ENCODE results near the gene PTPN14.
A peak's percentile ranks its signal among the peaks of the same experiment; 100 is the strongest.
"Not testable (repeated sequence)": the region's sequence is repeated elsewhere in the genome, so short reads cannot be mapped to it uniquely, and the experiment has no call there.

The PTPN14 gene

GRCh38 chr1:214416417-214416816, 135.0 kb downstream of the PTPN14 start:
- H3K27ac ChIP-seq: peak overlapping the region; percentile 75
- DNase-seq (ENCODE audit: low read depth, low spot score): no peak

GRCh38 chr1:214415131-214415530, 136.3 kb downstream of the PTPN14 start:
- no peak for DNase-seq (ENCODE audit: low read depth, low spot score)
- H3K27ac ChIP-seq: peak overlapping the region; percentile 75

GRCh38 chr1:214414691-214415090, 136.7 kb downstream of the PTPN14 start:
- peak overlapping the region; percentile 75 for H3K27ac ChIP-seq
- DNase-seq (ENCODE audit: low read depth, low spot score): no peak

GRCh38 chr1:214413315-214413714, 138.1 kb downstream of the PTPN14 start:
- no peak for DNase-seq (ENCODE audit: low read depth, low spot score)
- no peak overlapping the region for H3K27ac ChIP-seq

- H3K27ac ChIP-seq: peak overlapping the region; percentile 96
- DNase-seq (ENCODE audit: low read depth, low spot score): peak; percentile 58
Observed at GRCh38 chr1:214404571-214405213, 146.7 kb downstream of the PTPN14 start.

GRCh38 chr1:214404154-214404553, 147.2 kb downstream of the PTPN14 start:
- no peak for DNase-seq (ENCODE audit: low read depth, low spot score)

GRCh38 chr1:214403431-214403830, 148.0 kb downstream of the PTPN14 start:
- H3K27ac ChIP-seq: peak overlapping the region; percentile 96
- DNase-seq (ENCODE audit: low read depth, low spot score): no peak

More at GRCh38 chr1:214404154-214404553, 147.2 kb downstream of the PTPN14 start:
- peak overlapping the region; percentile 96 for H3K27ac ChIP-seq

- H3K27ac ChIP-seq: peak overlapping the region; percentile 96
Observed at GRCh38 chr1:214402613-214403083, 148.8 kb downstream of the PTPN14 start.

GRCh38 chr1:214401666-214402065, 149.7 kb downstream of the PTPN14 start:
- no peak overlapping the region for H3K27ac ChIP-seq
- DNase-seq (ENCODE audit: low read depth, low spot score): no peak

More at GRCh38 chr1:214402613-214403083, 148.8 kb downstream of the PTPN14 start:
- no peak for DNase-seq (ENCODE audit: low read depth, low spot score)

GRCh38 chr1:214400131-214400530, 151.3 kb downstream of the PTPN14 start:
- no peak overlapping the region for H3K27ac ChIP-seq
- DNase-seq (ENCODE audit: low read depth, low spot score): no peak

- no peak for DNase-seq (ENCODE audit: low read depth, low spot score)
- no peak overlapping the region for H3K27ac ChIP-seq
Observed at GRCh38 chr1:214398490-214398889, 152.9 kb downstream of the PTPN14 start.

- DNase-seq (ENCODE audit: low read depth, low spot score): no peak
- no peak overlapping the region for H3K27ac ChIP-seq
Observed at GRCh38 chr1:214397497-214397896, 153.9 kb downstream of the PTPN14 start.

GRCh38 chr1:214396330-214396729, 155.1 kb downstream of the PTPN14 start:
- no peak overlapping the region for H3K27ac ChIP-seq
- no peak for DNase-seq (ENCODE audit: low read depth, low spot score)

- DNase-seq (ENCODE audit: low read depth, low spot score): not testable (repeated sequence)
- peak overlapping the region; percentile 49 for H3K27ac ChIP-seq
Observed at GRCh38 chr1:214394569-214394968, 156.8 kb downstream of the PTPN14 start.

- H3K27ac ChIP-seq: no peak overlapping the region
- DNase-seq (ENCODE audit: low read depth, low spot score): no peak
Observed at GRCh38 chr1:214393086-214393485, 158.3 kb downstream of the PTPN14 start.

GRCh38 chr1:214391873-214392645, 159.3 kb downstream of the PTPN14 start:
- no peak for DNase-seq (ENCODE audit: low read depth, low spot score)
- H3K27ac ChIP-seq: no peak overlapping the region

GRCh38 chr1:214389734-214390133, 161.7 kb downstream of the PTPN14 start:
- H3K27ac ChIP-seq: no peak overlapping the region
- no peak for DNase-seq (ENCODE audit: low read depth, low spot score)

GRCh38 chr1:214386747-214387146, 164.7 kb downstream of the PTPN14 start:
- DNase-seq (ENCODE audit: low read depth, low spot score): no peak

GRCh38 chr1:214386333-214386732, 165.1 kb downstream of the PTPN14 start:
- H3K27ac ChIP-seq: no peak overlapping the region
- DNase-seq (ENCODE audit: low read depth, low spot score): no peak

More at GRCh38 chr1:214386747-214387146, 164.7 kb downstream of the PTPN14 start:
- no peak overlapping the region for H3K27ac ChIP-seq

- no peak for DNase-seq (ENCODE audit: low read depth, low spot score)
- H3K27ac ChIP-seq: no peak overlapping the region
Observed at GRCh38 chr1:214385428-214385827, 166.0 kb downstream of the PTPN14 start.

GRCh38 chr1:214384373-214385079, 166.9 kb downstream of the PTPN14 start:
- no peak for DNase-seq (ENCODE audit: low read depth, low spot score)
- H3K27ac ChIP-seq: no peak overlapping the region
